H1 (cell line): ENCODE results near the gene MRPL54. TPM values are rescaled to one million over a fixed set of nuclear protein-coding genes. Genes with fewer than 3 reads are reported as not detected.

Experiments
- CTCF ChIA-PET: fragments of 300-600 bp; sonication (Branson Sonifier 250); formaldehyde crosslinking; loops from one replicate; lab custom pipeline; 2021; ENCODE audit not compliant: partially characterized antibody; lab: Charles Lee
- POLR2A ChIA-PET: fragments of 300-600 bp; sonication (Branson Sonifier 250); formaldehyde crosslinking; loops from one replicate; lab custom pipeline; 2021; ENCODE audit warnings: inconsistent platforms; ENCODE audit not compliant: partially characterized antibody; lab: Charles Lee
- DNase-seq, 2 experiments: peaks; one replicate each; pipeline versions ENCODE4 v3.0.0 to v3.0.0-alpha.2; 2010 to 2022; ENCODE audit warnings: low spot score in 2 of 2, low read depth in 1 of 2, mixed read lengths in 1 of 2
- FAIRE-seq: peaks from 2 replicates; lab custom pipeline; 2011; peaks lifted over from hg19 to GRCh38; lab: Jason Lieb, UNC
- H2AFZ ChIP-seq: 2 replicates; pipeline ENCODE4 v1.8.1; 2012; ENCODE audit warnings: low read length, inconsistent platforms
- H2AK5ac ChIP-seq: 2 replicates; pipeline ENCODE4 v1.6.1; 2013; ENCODE audit warnings: low read depth, low read length
- H2BK120ac ChIP-seq: replicated peaks from 2 replicates; pipeline ENCODE3; 2013; ENCODE audit warnings: low read depth, low read length, inconsistent platforms
- H2BK12ac ChIP-seq: 2 replicates; pipeline ENCODE4 v1.6.1; 2013; ENCODE audit warnings: low read depth, low read length
- H2BK15ac ChIP-seq: 2 replicates; pipeline ENCODE4 v1.6.1; 2013; ENCODE audit warnings: low read length
- H2BK20ac ChIP-seq: 2 replicates; pipeline ENCODE4 v1.6.1; 2013; ENCODE audit warnings: low read length
- H2BK5ac ChIP-seq: 2 replicates; pipeline ENCODE4 v1.6.1; 2013; ENCODE audit warnings: low read depth, low read length
- H3K14ac ChIP-seq: 2 replicates; pipeline ENCODE4 v1.6.1; 2013; ENCODE audit warnings: inconsistent platforms; ENCODE audit not compliant: insufficient read length
- H3K18ac ChIP-seq: 2 replicates; pipeline ENCODE4 v1.6.1; 2013; ENCODE audit warnings: low read length; ENCODE audit errors: extremely low read depth
- H3K23ac ChIP-seq: 2 replicates; pipeline ENCODE4 v1.6.1; 2013; ENCODE audit warnings: inconsistent platforms; ENCODE audit not compliant: insufficient read length
- H3K23me2 ChIP-seq: 2 replicates; pipeline ENCODE4 v1.6.1; 2013; ENCODE audit warnings: low read depth, low read length
- H3K27ac ChIP-seq: 2 replicates; pipeline ENCODE4 v1.6.1; 2011; ENCODE audit warnings: low read depth, low read length, inconsistent platforms
- H3K27me3 ChIP-seq, 4 experiments: replicated peaks in 1 of 4; 1 replicate in 1 of 4; 2 replicates in 3 of 4; pipeline versions ENCODE4 v1.6.1 to v1.8.1; 2011 to 2013; ENCODE audit warnings: low read length in 3 of 4, mild to moderate bottlenecking in 3 of 4, inconsistent platforms in 2 of 4, mixed read lengths in 2 of 4, moderate library complexity in 1 of 4; ENCODE audit not compliant: control insufficient read depth in 3 of 4, insufficient read depth in 3 of 4; ENCODE audit errors: extremely low read depth in 1 of 4
- H3K36me3 ChIP-seq, 4 experiments: 2 replicates each; pipeline versions ENCODE4 v1.6.1 to v1.8.1; 2011 to 2013; ENCODE audit warnings: mild to moderate bottlenecking in 4 of 4, low read length in 3 of 4, moderate library complexity in 2 of 4, control low read depth in 1 of 4, inconsistent platforms in 1 of 4; ENCODE audit not compliant: insufficient read depth in 4 of 4, control insufficient read depth in 2 of 4
- H3K4ac ChIP-seq: replicated peaks from 2 replicates; pipeline ENCODE3; 2013; ENCODE audit warnings: low read length, low read depth, mixed read lengths, inconsistent platforms; ENCODE audit not compliant: insufficient read length
- H3K4me1 ChIP-seq, 4 experiments: replicated peaks in 1 of 4; 1 replicate in 1 of 4; 2 replicates in 3 of 4; pipeline versions ENCODE4 v1.6.1 to v1.8.1; 2011 to 2013; ENCODE audit warnings: low read length in 3 of 4, inconsistent platforms in 2 of 4, mixed read lengths in 1 of 4; ENCODE audit not compliant: insufficient read depth in 4 of 4, control insufficient read depth in 3 of 4
- H3K4me2 ChIP-seq, 2 experiments: 2 replicates each; pipeline versions ENCODE4 v1.6.1 to v1.8.1; 2011 to 2013; ENCODE audit warnings: low read depth in 2 of 2, low read length in 2 of 2, control low read depth in 1 of 2, inconsistent platforms in 1 of 2, mild to moderate bottlenecking in 1 of 2; ENCODE audit not compliant: insufficient read depth in 1 of 2
- H3K4me3 ChIP-seq, 4 experiments: fragments of 200-600, 300-600 bp in 1 of 4; sonication (generic), shearing (Covaris generic), sonication (Bioruptor Twin) in 1 of 4; 2 replicates each; pipeline versions ENCODE4 v1.5.1 to v1.8.1; 2011 to 2016; ENCODE audit warnings: low read length in 4 of 4, low read depth in 3 of 4, control low read depth in 2 of 4, inconsistent platforms in 2 of 4, mild to moderate bottlenecking in 2 of 4, mixed read lengths in 1 of 4, moderate library complexity in 1 of 4; ENCODE audit not compliant: insufficient read depth in 2 of 4; ENCODE audit errors: extremely low read depth in 1 of 4
- H3K56ac ChIP-seq: replicated peaks from 2 replicates; pipeline ENCODE3; 2013; ENCODE audit warnings: low read depth, mild to moderate bottlenecking, mixed read lengths, low read length, inconsistent platforms; ENCODE audit not compliant: insufficient read length
- H3K79me1 ChIP-seq: 2 replicates; pipeline ENCODE4 v1.6.1; 2013; ENCODE audit warnings: low read depth, low read length, control low read depth
- H3K79me2 ChIP-seq, 2 experiments: 2 replicates each; pipeline versions ENCODE4 v1.6.1 to v1.8.1; 2012 to 2013; ENCODE audit warnings: low read length in 2 of 2, mild to moderate bottlenecking in 2 of 2, inconsistent platforms in 1 of 2; ENCODE audit not compliant: insufficient read depth in 2 of 2, control insufficient read depth in 1 of 2
- H3K9ac ChIP-seq, 4 experiments: replicated peaks in 1 of 4; 1 replicate in 1 of 4; 2 replicates in 3 of 4; pipeline versions ENCODE4 v1.6.1 to v1.8.1; 2011 to 2013; ENCODE audit warnings: low read depth in 3 of 4, low read length in 3 of 4, control low read depth in 2 of 4, mild to moderate bottlenecking in 2 of 4, moderate library complexity in 2 of 4, inconsistent platforms in 1 of 4; ENCODE audit errors: extremely low read depth in 1 of 4
- H3K9me3 ChIP-seq, 2 experiments: 2 replicates each; pipeline versions ENCODE4 v1.6.1 to v1.8.1; 2012 to 2013; ENCODE audit warnings: mild to moderate bottlenecking in 2 of 2, moderate library complexity in 2 of 2, control low read depth in 1 of 2, inconsistent platforms in 1 of 2, low read depth in 1 of 2, low read length in 1 of 2, mixed read lengths in 1 of 2; ENCODE audit not compliant: insufficient read depth in 2 of 2
- H4K20me1 ChIP-seq, 2 experiments: replicated peaks in 1 of 2; 2 replicates each; pipeline versions ENCODE3 to v1.8.1; 2011 to 2013; ENCODE audit warnings: inconsistent platforms in 2 of 2, low read length in 2 of 2, mild to moderate bottlenecking in 1 of 2; ENCODE audit not compliant: insufficient read depth in 2 of 2, control insufficient read depth in 1 of 2
- H4K5ac ChIP-seq: 2 replicates; pipeline ENCODE4 v1.6.1; 2013; ENCODE audit warnings: low read length, low read depth, mixed read lengths, inconsistent platforms; ENCODE audit not compliant: insufficient read length
- H4K8ac ChIP-seq: 2 replicates; pipeline ENCODE4 v1.8.0; 2013; ENCODE audit warnings: mild to moderate bottlenecking, moderate library complexity, low read length, inconsistent platforms; ENCODE audit not compliant: insufficient read depth; ENCODE audit errors: extremely low read depth
- H4K91ac ChIP-seq: replicated peaks from 2 replicates; pipeline ENCODE3; 2013; ENCODE audit warnings: low read length, mixed read lengths, inconsistent platforms; ENCODE audit not compliant: insufficient read length
- CHD2 ChIP-seq: IDR thresholded peaks from 2 replicates; pipeline ENCODE4 v1.6.1; 2012; ENCODE audit warnings: low read length, improper control_type of control experiment
- FOSL1 ChIP-seq: IDR thresholded peaks from 2 replicates; pipeline ENCODE4 v1.6.1; 2011; ENCODE audit warnings: mild to moderate bottlenecking, low read depth, low read length, moderate library complexity; ENCODE audit not compliant: insufficient read depth
- HDAC6 ChIP-seq: IDR thresholded peaks from one replicate; pipeline ENCODE4 v1.7.1; 2012; ENCODE audit warnings: low read depth, mild to moderate bottlenecking, inconsistent platforms, low read length, moderate library complexity
- JUND ChIP-seq: IDR thresholded peaks from 2 replicates; pipeline ENCODE4 v1.6.1; 2011; ENCODE audit warnings: mild to moderate bottlenecking, improper control_type of control experiment, low read length
- KDM5A ChIP-seq: fragments of 200-600 bp; IDR thresholded peaks from 2 replicates; pipeline ENCODE4 v1.7.1; 2012; ENCODE audit warnings: mild to moderate bottlenecking, low read length, inconsistent platforms, mixed read lengths
- MAX ChIP-seq: IDR thresholded peaks from 2 replicates; pipeline ENCODE4 v1.6.1; 2012; ENCODE audit warnings: inconsistent platforms
- SP1 ChIP-seq: IDR thresholded peaks from 2 replicates; pipeline ENCODE4 v1.6.1; 2011; ENCODE audit warnings: low read depth, low read length
- TAF1 ChIP-seq: IDR thresholded peaks from 2 replicates; pipeline ENCODE4 v1.6.1; 2011; ENCODE audit warnings: mild to moderate bottlenecking, low read depth, low read length
- TAF7 ChIP-seq: optimal IDR thresholded peaks from 2 replicates; pipeline ENCODE3; 2011; ENCODE audit warnings: low read depth, mild to moderate bottlenecking, inconsistent platforms, low read length, moderate library complexity, borderline replicate concordance
- TBP ChIP-seq: IDR thresholded peaks from 2 replicates; pipeline ENCODE4 v1.6.1; 2011; ENCODE audit warnings: low read depth, low read length, improper control_type of control experiment
- TCF12 ChIP-seq: IDR thresholded peaks from 2 replicates; pipeline ENCODE4 v1.6.1; 2011; ENCODE audit warnings: low read depth, mild to moderate bottlenecking, low read length
- TEAD4 ChIP-seq: IDR thresholded peaks from 2 replicates; pipeline ENCODE4 v1.6.1; 2012; ENCODE audit warnings: low read depth, low read length, inconsistent platforms, mixed read lengths
- YY1 ChIP-seq: IDR thresholded peaks from 2 replicates; pipeline ENCODE4 v1.6.1; 2011; ENCODE audit warnings: low read depth, mild to moderate bottlenecking, low read length
- WGBS, 2 experiments: shearing (Covaris generic) in 1 of 2; methylation state at CpG; one replicate each; pipeline versions ENCODE4 v1.1.6 to v1.1.7; 2013 to 2015; ENCODE audit warnings: low lambda C conversion rate in 2 of 2, mixed read lengths in 2 of 2, inconsistent platforms in 1 of 2, low coverage in 1 of 2, missing lambda C conversion rate in 1 of 2; ENCODE audit not compliant: insufficient replicate concordance in 2 of 2, insufficient coverage in 1 of 2, insufficient read length in 1 of 2; ENCODE audit errors: extremely low coverage in 1 of 2, missing lambda C conversion rate in 1 of 2; 5-methylcytosine and 5-hydroxymethylcytosine counted together
- polyA plus RNA-seq, 7 experiments: library from polyadenylated mRNA; depleted of rRNA in 3 of 7; stranded (reverse) in 5 of 7; unstranded in 2 of 7; fragments of >200 nt in 5 of 7; fragments of 200-250 nt in 2 of 7; gene quantifications; 1 replicate in 5 of 7; 2 replicates in 1 of 7; 4 replicates in 1 of 7; pipeline versions ENCODE4 v1.2.1 to v1.2.3, GENCODE V29; 2011 to 2013; ENCODE audit warnings: missing spikeins in 2 of 7, mixed read lengths in 2 of 7
- total RNA-seq: library from RNA; stranded (reverse); fragmentation: NEBNext Ultra II Directional; extraction: Animal tissue kit (Norgen Biotek cat#: 25700); gene quantifications from 2 replicates; pipeline ENCODE4 v1.2.1, GENCODE V29; 2021
- TF ChIP-seq, protein P1 (sequence below): IDR thresholded peaks from 2 replicates; pipeline ENCODE4 v1.6.1; 2011; ENCODE audit warnings: low read length, improper control_type of control experiment

Gene MRPL54
- total and polyA plus RNA-seq, 2 of the 8 experiments (the other 6 are each of a cell fraction or from before 2014, with no cell fraction given): 63.8 to 72.8 TPM

DNA sequence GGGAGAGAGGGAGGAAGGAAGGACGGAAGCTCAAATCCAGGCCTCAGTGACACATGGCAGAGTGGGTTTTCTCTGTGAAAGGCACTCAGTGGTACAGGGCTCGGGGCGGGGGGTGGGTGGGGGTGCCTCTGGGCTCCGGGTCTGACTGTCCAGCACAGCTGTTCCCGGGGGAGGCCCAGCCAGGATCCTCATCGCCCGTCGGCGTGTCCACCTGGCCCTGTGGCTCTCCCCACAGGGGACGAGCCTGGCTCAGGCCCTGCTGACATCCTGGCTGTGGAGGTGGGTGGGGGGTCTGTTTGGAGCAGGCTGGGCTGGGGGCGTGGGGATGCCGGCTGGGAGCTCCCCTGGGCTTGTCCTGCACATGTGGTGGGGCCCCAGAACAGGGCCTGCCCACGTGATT, 41.9 kb downstream of the MRPL54 start:
- Histone ChIP-seq H3K23ac (no peak overlapping the region), H3K14ac (no peak overlapping the region), H2BK12ac (no peak overlapping the region), H2BK20ac (no peak overlapping the region), H4K20me1 (peaks cover 0 to 9% of the 10 kb centered on the region in 2 experiments), H3K56ac (no peak overlapping the region), H2BK15ac (no peak overlapping the region), H3K27ac (no peak overlapping the region), H3K4me2 (no peak overlapping the region), H2AK5ac (no peak overlapping the region), H4K5ac (no peak overlapping the region), H3K79me1 (no peaks in the 10 kb centered on the region), H3K4me1 (peaks cover 0 to 3% (median 1%) of the 10 kb centered on the region in 4 experiments; a peak in 3 of 7 replicates), H3K9ac (no peak overlapping the region), H2BK120ac (no peak overlapping the region), H3K27me3 (peaks cover 0 to 6% (median 4%) of the 10 kb centered on the region in 4 experiments; a peak in 5 of 7 replicates), H4K91ac (no peak overlapping the region), H3K4me3 (no peak overlapping the region), H2BK5ac (no peak overlapping the region), H3K79me2 (no peaks in the 10 kb centered on the region), H3K36me3 (peaks cover 0 to 3% (median 0%) of the 10 kb centered on the region in 4 experiments; a peak in 1 of 8 replicates), H3K4ac (no peak overlapping the region), H4K8ac (peak overlapping the region; percentile 25; the same call in 1 of the 2 replicates), H3K23me2 (peaks cover 9% of the 10 kb centered on the region), H2AFZ (no peak overlapping the region), H3K18ac (no peak overlapping the region), H3K9me3 (peaks cover 0 to 4% of the 10 kb centered on the region in 2 experiments; a peak in 1 of 4 replicates)
- WGBS, 2 experiments: 83% methylated on average over 3 of the region's 13 CpGs; no CpG with 5 or more reads in 1 of the 2 experiments
- DNase-seq (no peak), FAIRE-seq (no peak)
- POLR2A ChIA-PET: interaction anchor here (0.8 kb wide), 1 partner anchor 181 kb away, joined by 4 read pairs; the partner anchor contains the start of gene EEF2
- CTCF ChIA-PET: interaction anchor here (0.8 to 2.2 kb wide), 3 partner anchors 15 to 114 kb away, joined by 3 to 7 read pairs (median 3); no protein-coding TSS in a partner anchor
- TF ChIP-seq TBP (no peak), TAF7 (no peak), SP1 (no peak), JUND (no peak), MAX (no peak), TAF1 (no peak), CHD2 (no peak), HDAC6 (no peak), KDM5A (no peak), YY1 (no peak), FOSL1 (no peak), TCF12 (no peak), TEAD4 (no peak)
- TF ChIP-seq, protein P1, sequence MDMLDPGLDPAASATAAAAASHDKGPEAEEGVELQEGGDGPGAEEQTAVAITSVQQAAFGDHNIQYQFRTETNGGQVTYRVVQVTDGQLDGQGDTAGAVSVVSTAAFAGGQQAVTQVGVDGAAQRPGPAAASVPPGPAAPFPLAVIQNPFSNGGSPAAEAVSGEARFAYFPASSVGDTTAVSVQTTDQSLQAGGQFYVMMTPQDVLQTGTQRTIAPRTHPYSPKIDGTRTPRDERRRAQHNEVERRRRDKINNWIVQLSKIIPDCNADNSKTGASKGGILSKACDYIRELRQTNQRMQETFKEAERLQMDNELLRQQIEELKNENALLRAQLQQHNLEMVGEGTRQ: no peak
